Measurements from ENCODE around the gene HSD17B3. TPM values are rescaled to one million over a fixed set of nuclear protein-coding genes. Genes with fewer than 3 reads are reported as not detected.
"Not testable (repeated sequence)": the region's sequence is repeated elsewhere in the genome, so short reads cannot be mapped to it uniquely, and the experiment has no call there.

HSD17B3 gene
- total RNA-seq, 2 experiments from 2014 or later = 0.42 to 0.80 TPM

GRCh38 chr9:96317335-96317980 is 15.5 kb upstream of the HSD17B3 start:
- peaks cover 3% of the 10 kb centered on the region for H3K36me3 ChIP-seq (ENCODE audit: insufficient read depth, low read length)

GRCh38 chr9:96309850-96310249 is 7.9 kb upstream of the HSD17B3 start:
- no peaks in the 10 kb centered on the region for H3K27me3 ChIP-seq (ENCODE audit: control insufficient read depth in 1 of 2, insufficient read depth in 2 of 2, low read length in 2 of 2)
- DNase-seq (no peak), ATAC-seq (ENCODE audit: poor library complexity) (no peak)
- Mint-ChIP-seq H3K27ac (no peak overlapping the region), H3K9me3 (peaks cover 7% of the 10 kb centered on the region), H3K4me1 (ENCODE audit: low read depth) (no peaks in the 10 kb centered on the region), H3K36me3 (ENCODE audit: low read depth) (peaks cover 4% of the 10 kb centered on the region), H3K4me3 (no peak overlapping the region), H3K27me3 (peaks cover 7% of the 10 kb centered on the region)
- peaks cover 13 to 14% of the 10 kb centered on the region in 2 experiments for H3K9me3 ChIP-seq (ENCODE audit: control insufficient read depth in 1 of 2, insufficient read depth in 1 of 2, low read length in 2 of 2)
- H3K4me3 ChIP-seq (ENCODE audit: low read length) = no peak overlapping the region
- POLR2A ChIA-PET = no interaction called here
- CTCF ChIA-PET = interaction anchor here (1.0 to 2.8 kb wide), 2 partner anchors 8 to 18 kb away, joined by 3 to 11 read pairs; no protein-coding TSS in a partner anchor
- no peak overlapping the region for H3K27ac ChIP-seq (ENCODE audit: low read depth in 1 of 2, low read length in 2 of 2)
- intact Hi-C loops (cut with DNase I, micrococcal nuclease) = loop anchor here in 1 of 2 experiments (10.0 kb wide), 1 partner anchor 1045 kb away; no protein-coding TSS in a partner anchor
- no peak for TF ChIP-seq CTCF (IDR thresholded peaks at IDR 0.05)
- no peaks in the 10 kb centered on the region for H3K36me3 ChIP-seq (ENCODE audit: insufficient read depth, low read length)
- H3K4me1 ChIP-seq (ENCODE audit: insufficient read depth, low read length) = no peaks in the 10 kb centered on the region

More at GRCh38 chr9:96317335-96317980, 15.5 kb upstream of the HSD17B3 start:
- no peak overlapping the region for H3K4me3 Mint-ChIP-seq
- Histone ChIP-seq H3K27me3 (ENCODE audit: control insufficient read depth in 1 of 2, insufficient read depth in 2 of 2, low read length in 2 of 2) (no peaks in the 10 kb centered on the region), H3K27ac (ENCODE audit: low read depth in 1 of 2, low read length in 2 of 2) (no peak overlapping the region), H3K4me3 (ENCODE audit: low read length) (no peak overlapping the region), H3K9me3 (ENCODE audit: control insufficient read depth in 1 of 2, insufficient read depth in 1 of 2, low read length in 2 of 2) (peaks cover 9 to 14% of the 10 kb centered on the region in 2 experiments), H3K4me1 (ENCODE audit: insufficient read depth, low read length) (no peaks in the 10 kb centered on the region)
- ATAC-seq (ENCODE audit: poor library complexity) = peak; percentile 58
- peak in 13 of 14 experiments; percentile 4 to 72 (median 46) for DNase-seq
- intact Hi-C loops (cut with DNase I, micrococcal nuclease) = loop anchor here (1.0 to 10.0 kb wide), 4 partner anchors 85 to 1636 kb away; no protein-coding TSS in a partner anchor
- no peaks in the 10 kb centered on the region for H3K4me1 Mint-ChIP-seq (ENCODE audit: low read depth)
- ChIA-PET CTCF (interaction anchor here (0.7 to 2.2 kb wide), 6 partner anchors 9 to 1636 kb away, joined by 3 to 14 read pairs (median 4); no protein-coding TSS in a partner anchor), POLR2A (interaction anchor here (0.9 kb wide), 1 partner anchor 133 kb away, joined by 3 read pairs; no protein-coding TSS in a partner anchor)
- peaks cover 4% of the 10 kb centered on the region for H3K36me3 Mint-ChIP-seq (ENCODE audit: low read depth)
- H3K9me3 Mint-ChIP-seq = no peaks in the 10 kb centered on the region
- H3K27me3 Mint-ChIP-seq = peaks cover 4% of the 10 kb centered on the region
- peak; percentile 84 for TF ChIP-seq CTCF (IDR thresholded peaks at IDR 0.05)
- H3K27ac Mint-ChIP-seq = no peak overlapping the region

GRCh38 chr9:96306958-96307357 is 5.0 kb upstream of the HSD17B3 start:
- H3K27ac ChIP-seq (ENCODE audit: low read depth in 1 of 2, low read length in 2 of 2); H3K36me3 ChIP-seq (ENCODE audit: insufficient read depth, low read length); H3K27ac Mint-ChIP-seq; DNase-seq; H3K4me3 ChIP-seq (ENCODE audit: low read length); H3K4me3 Mint-ChIP-seq; H3K4me1 ChIP-seq (ENCODE audit: insufficient read depth, low read length); H3K27me3 Mint-ChIP-seq; H3K27me3 ChIP-seq (ENCODE audit: control insufficient read depth in 1 of 2, insufficient read depth in 2 of 2, low read length in 2 of 2); POLR2A ChIA-PET; H3K9me3 ChIP-seq (ENCODE audit: control insufficient read depth in 1 of 2, insufficient read depth in 1 of 2, low read length in 2 of 2); H3K9me3 Mint-ChIP-seq; H3K4me1 Mint-ChIP-seq (ENCODE audit: low read depth); H3K36me3 Mint-ChIP-seq (ENCODE audit: low read depth); ATAC-seq (ENCODE audit: poor library complexity); CTCF ChIA-PET; intact Hi-C loops (cut with DNase I, micrococcal nuclease): not testable (repeated sequence)
